ENCODE data around the gene FAM217A.

Gene FAM217A

GRCh38 chr6:4085332-4085700 is 6.4 kb upstream of the FAM217A start:
- in situ Hi-C loops (cut with MboI; ENCODE audit: low sequenced_read_pairs): no loop called here

GRCh38 chr6:4084444-4085331 is 5.8 kb upstream of the FAM217A start:
- in situ Hi-C loops (cut with MboI; ENCODE audit: low sequenced_read_pairs): no loop called here

- in situ Hi-C loops (cut with MboI; ENCODE audit: low sequenced_read_pairs): no loop called here
Observed at GRCh38 chr6:4074478-4075235, 4.3 kb downstream of the FAM217A start.

GRCh38 chr6:4071330-4071729 is 7.6 kb downstream of the FAM217A start:
- in situ Hi-C loops (cut with MboI; ENCODE audit: low sequenced_read_pairs): no loop called here

GRCh38 chr6:4069199-4069598 is 9.7 kb downstream of the FAM217A start:
- in situ Hi-C loops (cut with MboI; ENCODE audit: low sequenced_read_pairs): no loop called here

- in situ Hi-C loops (cut with MboI; ENCODE audit: low sequenced_read_pairs): no loop called here
Observed at GRCh38 chr6:4067673-4068072, 11.3 kb downstream of the FAM217A start.

- in situ Hi-C loops (cut with MboI; ENCODE audit: low sequenced_read_pairs): no loop called here
Observed at GRCh38 chr6:4066029-4066755, 12.7 kb downstream of the FAM217A start.

GRCh38 chr6:4059115-4059777 is 19.7 kb downstream of the FAM217A start:
- in situ Hi-C loops (cut with MboI; ENCODE audit: low sequenced_read_pairs): no loop called here

- in situ Hi-C loops (cut with MboI; ENCODE audit: low sequenced_read_pairs): no loop called here
Observed at GRCh38 chr6:4057036-4057435, 21.9 kb downstream of the FAM217A start.

GRCh38 chr6:4055420-4056041 is 23.4 kb downstream of the FAM217A start:
- in situ Hi-C loops (cut with MboI; ENCODE audit: low sequenced_read_pairs): no loop called here

- in situ Hi-C loops (cut with MboI; ENCODE audit: low sequenced_read_pairs): no loop called here
Observed at GRCh38 chr6:4049246-4049645, 29.7 kb downstream of the FAM217A start.

GRCh38 chr6:4041480-4041879 is 37.5 kb downstream of the FAM217A start:
- in situ Hi-C loops (cut with MboI; ENCODE audit: low sequenced_read_pairs): no loop called here

GRCh38 chr6:4039348-4039747 is 39.6 kb downstream of the FAM217A start:
- in situ Hi-C loops (cut with MboI; ENCODE audit: low sequenced_read_pairs): no loop called here

- in situ Hi-C loops (cut with MboI; ENCODE audit: low sequenced_read_pairs): no loop called here
Observed at GRCh38 chr6:4036581-4036980, 42.4 kb downstream of the FAM217A start.

- in situ Hi-C loops (cut with MboI; ENCODE audit: low sequenced_read_pairs): no loop called here
Observed at GRCh38 chr6:4032475-4032874, 46.5 kb downstream of the FAM217A start.

- in situ Hi-C loops (cut with MboI; ENCODE audit: low sequenced_read_pairs): no loop called here
Observed at GRCh38 chr6:4031442-4031841, 47.5 kb downstream of the FAM217A start.

GRCh38 chr6:4030669-4031068 is 48.3 kb downstream of the FAM217A start:
- in situ Hi-C loops (cut with MboI; ENCODE audit: low sequenced_read_pairs): no loop called here

GRCh38 chr6:4029687-4030086 is 49.2 kb downstream of the FAM217A start:
- in situ Hi-C loops (cut with MboI; ENCODE audit: low sequenced_read_pairs): no loop called here

GRCh38 chr6:4028051-4028450 is 50.9 kb downstream of the FAM217A start:
- in situ Hi-C loops (cut with MboI; ENCODE audit: low sequenced_read_pairs): no loop called here

- in situ Hi-C loops (cut with MboI; ENCODE audit: low sequenced_read_pairs): no loop called here
Observed at GRCh38 chr6:4025681-4026080, 53.3 kb downstream of the FAM217A start.

- in situ Hi-C loops (cut with MboI; ENCODE audit: low sequenced_read_pairs): no loop called here
Observed at GRCh38 chr6:4023240-4023639, 55.7 kb downstream of the FAM217A start.

Measured in HL-60/S4 treated with retinoic acid at 250 ng/mL for 4 days and 3 days (cell line).